ENCODE measurements around the gene ROGDI.

The ROGDI gene

DNA sequence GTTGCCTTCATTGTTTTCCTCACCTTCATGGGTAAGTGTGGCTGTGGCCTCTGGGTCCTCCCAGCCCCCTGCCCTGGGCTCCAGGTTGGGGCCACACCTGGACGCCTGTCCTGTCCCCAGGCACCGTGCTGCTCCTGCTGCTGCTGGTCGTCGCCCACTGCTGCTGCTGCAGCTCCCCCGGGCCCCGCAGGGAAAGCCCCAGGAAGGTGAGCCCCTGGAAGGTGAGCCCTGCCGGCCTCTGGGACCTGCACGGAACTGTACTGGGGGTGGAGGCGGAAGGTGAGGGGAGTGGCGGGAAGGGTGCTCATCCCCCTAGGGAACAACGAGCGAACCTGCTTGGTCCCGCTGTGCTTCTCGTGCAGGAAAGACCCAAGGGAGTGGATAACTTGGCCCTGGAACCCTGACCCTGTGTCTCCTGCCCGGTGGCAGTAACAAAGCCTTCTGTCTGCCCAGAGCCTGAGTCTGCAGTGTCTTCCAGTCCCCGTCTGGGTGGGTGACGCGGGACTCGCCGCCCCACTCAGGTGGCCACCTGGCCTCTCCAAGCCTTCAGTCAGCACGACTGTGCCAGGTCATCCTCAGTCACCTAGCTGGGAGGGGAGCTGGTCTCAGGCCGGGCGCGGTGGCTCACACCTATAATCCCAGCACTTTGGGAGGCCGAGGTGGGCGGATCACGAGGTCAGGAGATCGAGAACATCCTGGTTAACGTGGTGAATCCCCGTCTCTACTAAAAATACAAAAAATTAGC is 6.4 kb downstream of the ROGDI start:
- Histone ChIP-seq H3K79me2 (ENCODE audit: low read length) (no peaks in the 10 kb centered on the region), H3K36me3 (replicated peaks; ENCODE audit: insufficient read depth, low read length) (no peaks in the 10 kb centered on the region), H2AFZ (ENCODE audit: low read length) (no peak overlapping the region), H3K4me2 (ENCODE audit: low read depth, low read length) (no peak overlapping the region), H3K9me3 (replicated peaks; ENCODE audit: insufficient read depth, low read length) (no peaks in the 10 kb centered on the region), H4K20me1 (ENCODE audit: insufficient read depth, low read length) (no peaks in the 10 kb centered on the region), H3K9me2 (replicated peaks; ENCODE audit: insufficient read depth, low read length) (no peaks in the 10 kb centered on the region), H3K9ac (ENCODE audit: low read length) (no peak overlapping the region), H3F3A (ENCODE audit: insufficient read depth, low read length) (no peaks in the 10 kb centered on the region), H3K27me3 (replicated peaks; ENCODE audit: insufficient read depth, low read length) (no peaks in the 10 kb centered on the region), H3K4me3 (ENCODE audit: low read length) (no peak overlapping the region), H3K4me1 (ENCODE audit: low read length) (no peaks in the 10 kb centered on the region), H3K27ac (ENCODE audit: low read length) (no peak overlapping the region)
- no peak for DNase-seq
- no peak for TF ChIP-seq EZH2phosphoT487 (IDR thresholded peaks at IDR 0.05; ENCODE audit: low read length)
- TF ChIP-seq, protein P1, sequence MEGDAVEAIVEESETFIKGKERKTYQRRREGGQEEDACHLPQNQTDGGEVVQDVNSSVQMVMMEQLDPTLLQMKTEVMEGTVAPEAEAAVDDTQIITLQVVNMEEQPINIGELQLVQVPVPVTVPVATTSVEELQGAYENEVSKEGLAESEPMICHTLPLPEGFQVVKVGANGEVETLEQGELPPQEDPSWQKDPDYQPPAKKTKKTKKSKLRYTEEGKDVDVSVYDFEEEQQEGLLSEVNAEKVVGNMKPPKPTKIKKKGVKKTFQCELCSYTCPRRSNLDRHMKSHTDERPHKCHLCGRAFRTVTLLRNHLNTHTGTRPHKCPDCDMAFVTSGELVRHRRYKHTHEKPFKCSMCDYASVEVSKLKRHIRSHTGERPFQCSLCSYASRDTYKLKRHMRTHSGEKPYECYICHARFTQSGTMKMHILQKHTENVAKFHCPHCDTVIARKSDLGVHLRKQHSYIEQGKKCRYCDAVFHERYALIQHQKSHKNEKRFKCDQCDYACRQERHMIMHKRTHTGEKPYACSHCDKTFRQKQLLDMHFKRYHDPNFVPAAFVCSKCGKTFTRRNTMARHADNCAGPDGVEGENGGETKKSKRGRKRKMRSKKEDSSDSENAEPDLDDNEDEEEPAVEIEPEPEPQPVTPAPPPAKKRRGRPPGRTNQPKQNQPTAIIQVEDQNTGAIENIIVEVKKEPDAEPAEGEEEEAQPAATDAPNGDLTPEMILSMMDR (IDR thresholded peaks at IDR 0.05; ENCODE audit: low read length), result no peak
- no peak for TF ChIP-seq EZH2 (optimal IDR thresholded peaks at IDR 0.05; ENCODE audit: low read depth, low read length)

DNA sequence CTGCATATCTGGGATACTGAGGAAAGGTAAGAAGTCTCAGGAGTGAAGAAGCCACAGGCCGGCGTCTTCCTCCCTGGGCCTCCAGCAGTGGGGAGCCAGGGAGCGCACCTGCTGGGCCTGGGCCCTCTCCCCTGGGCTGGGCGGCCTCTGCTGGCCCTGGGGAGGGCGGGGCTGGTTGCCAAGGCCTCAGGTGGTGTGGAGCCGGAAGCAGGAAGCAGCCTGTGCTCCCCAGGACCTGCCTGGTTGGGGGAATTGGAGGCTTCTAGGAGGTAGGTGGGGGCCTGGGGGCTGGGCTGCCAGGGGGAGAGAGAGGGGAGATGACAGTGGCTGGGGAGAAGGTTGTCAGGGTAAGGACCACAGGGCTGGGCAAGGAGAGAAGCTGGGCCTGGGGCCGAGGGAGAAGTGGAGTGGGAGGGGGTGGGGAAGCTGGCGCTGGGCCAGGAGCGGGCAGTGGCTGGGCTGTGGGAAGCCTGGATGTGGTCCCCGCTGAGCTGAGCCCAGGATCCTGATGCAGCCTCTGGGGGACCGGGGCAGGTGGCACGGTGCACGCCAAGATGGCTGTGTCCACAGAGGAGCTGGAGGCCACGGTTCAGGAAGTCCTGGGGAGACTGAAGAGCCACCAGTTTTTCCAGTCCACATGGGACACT is 7.1 kb downstream of the ROGDI start, which contains the start of gene SMIM22:
Gene SMIM22, plus strand, starts transcription at position 189 of the 647 bp plus-strand sequence. Its CDS starts 366 bp downstream, at position 555.
- Histone ChIP-seq H2AFZ (ENCODE audit: low read length) (no peak within 1 kb of the TSS), H3K27ac (ENCODE audit: low read length) (no peak within 1 kb of the TSS), H3K9me3 (replicated peaks; ENCODE audit: insufficient read depth, low read length) (no peaks in the 10 kb centered on the region), H3K9me2 (replicated peaks; ENCODE audit: insufficient read depth, low read length) (no peaks in the 10 kb centered on the region), H3K9ac (ENCODE audit: low read length) (no peak within 1 kb of the TSS), H4K20me1 (ENCODE audit: insufficient read depth, low read length) (no peaks in the 10 kb centered on the region), H3K4me3 (ENCODE audit: low read length) (no peak within 1 kb of the TSS), H3K36me3 (replicated peaks; ENCODE audit: insufficient read depth, low read length) (no peaks in the 10 kb centered on the region), H3K27me3 (replicated peaks; ENCODE audit: insufficient read depth, low read length) (no peaks in the 10 kb centered on the region), H3K4me2 (ENCODE audit: low read depth, low read length) (no peak within 1 kb of the TSS), H3F3A (ENCODE audit: insufficient read depth, low read length) (no peaks in the 10 kb centered on the region), H3K4me1 (ENCODE audit: low read length) (no peaks in the 10 kb centered on the region), H3K79me2 (ENCODE audit: low read length) (no peaks in the 10 kb centered on the region)
- TF ChIP-seq EZH2 (optimal IDR thresholded peaks at IDR 0.05; ENCODE audit: low read depth, low read length), result no peak
- TF ChIP-seq, protein P1 (IDR thresholded peaks at IDR 0.05; ENCODE audit: low read length), result no peak
- TF ChIP-seq EZH2phosphoT487 (IDR thresholded peaks at IDR 0.05; ENCODE audit: low read length), result no peak
- DNase-seq, result no peak

DNA sequence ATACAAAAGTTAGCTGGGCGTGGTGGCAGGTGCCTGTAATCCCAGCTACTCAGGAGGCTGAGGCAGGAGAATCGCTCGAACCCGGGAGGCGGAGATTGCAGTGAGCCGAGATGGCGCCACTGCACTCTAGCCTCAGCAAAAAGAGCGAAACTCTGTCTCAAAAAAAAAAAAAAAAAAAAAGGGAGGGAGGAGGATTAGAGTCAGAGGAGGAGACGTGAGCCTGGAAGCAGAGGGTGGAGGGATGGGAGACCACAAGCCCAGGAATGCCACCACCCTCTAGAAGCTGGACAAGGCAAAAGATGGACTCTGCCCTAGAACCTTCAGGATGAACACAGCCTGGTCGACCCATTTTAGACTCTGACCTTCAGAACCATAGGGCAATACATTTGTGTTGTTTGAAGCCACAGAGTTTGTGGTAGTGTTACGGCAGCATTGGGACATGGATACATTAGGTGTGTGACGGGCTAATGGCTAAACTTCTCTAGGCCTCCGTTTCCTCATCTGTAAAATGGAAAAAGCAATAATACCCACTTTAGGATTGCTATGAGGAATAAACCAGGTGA is 9.4 kb downstream of the ROGDI start:
- H2AFZ ChIP-seq (ENCODE audit: low read length), result no peak overlapping the region
- no peaks in the 10 kb centered on the region for H3F3A ChIP-seq (ENCODE audit: insufficient read depth, low read length)
- H3K4me1 ChIP-seq (ENCODE audit: low read length), result no peaks in the 10 kb centered on the region
- no peak overlapping the region for H3K9ac ChIP-seq (ENCODE audit: low read length)
- no peaks in the 10 kb centered on the region for H4K20me1 ChIP-seq (ENCODE audit: insufficient read depth, low read length)
- H3K36me3 ChIP-seq (replicated peaks; ENCODE audit: insufficient read depth, low read length), result no peaks in the 10 kb centered on the region
- no peaks in the 10 kb centered on the region for H3K27me3 ChIP-seq (replicated peaks; ENCODE audit: insufficient read depth, low read length)
- DNase-seq, result no peak
- TF ChIP-seq EZH2phosphoT487 (IDR thresholded peaks at IDR 0.05; ENCODE audit: low read length) (no peak), EZH2 (optimal IDR thresholded peaks at IDR 0.05; ENCODE audit: low read depth, low read length) (no peak)
- TF ChIP-seq, protein P1 (IDR thresholded peaks at IDR 0.05; ENCODE audit: low read length), result no peak
- H3K4me2 ChIP-seq (ENCODE audit: low read depth, low read length), result no peak overlapping the region
- no peak overlapping the region for H3K27ac ChIP-seq (ENCODE audit: low read length)
- no peaks in the 10 kb centered on the region for H3K9me3 ChIP-seq (replicated peaks; ENCODE audit: insufficient read depth, low read length)
- no peak overlapping the region for H3K4me3 ChIP-seq (ENCODE audit: low read length)
- no peaks in the 10 kb centered on the region for H3K9me2 ChIP-seq (replicated peaks; ENCODE audit: insufficient read depth, low read length)
- H3K79me2 ChIP-seq (ENCODE audit: low read length), result no peaks in the 10 kb centered on the region

Data from MM.1S (cell line).